Measurements from ENCODE around the gene ELN.
"Not testable (repeated sequence)": the region's sequence is repeated elsewhere in the genome, so short reads cannot be mapped to it uniquely, and the experiment has no call there.

ELN gene

GRCh38 chr7:74027683-74028320 is at the start of gene ELN:
Gene ELN, plus strand, starts transcription at chr7:74028173. Its CDS starts 15 bp downstream, at chr7:74028188.
- DNase-seq = no peak
- TF ChIP-seq GATA1 (IDR thresholded peaks at IDR 0.05; ENCODE audit: low read depth, low read length) (no peak), POLR2A (IDR thresholded peaks at IDR 0.05; ENCODE audit: low read length) (no peak)

GRCh38 chr7:73978661-73979563 is 49.1 kb upstream of the ELN start:
- peak; percentile 47 to 72 for DNase-seq
- TF ChIP-seq GATA1 (IDR thresholded peaks at IDR 0.05; ENCODE audit: low read depth, low read length) (no peak), POLR2A (IDR thresholded peaks at IDR 0.05; ENCODE audit: low read length) (no peak)

- not testable (repeated sequence) for DNase-seq
Measured at GRCh38 chr7:73979656-73980055, 48.3 kb upstream of the ELN start.

- no peak for DNase-seq
- TF ChIP-seq POLR2A (IDR thresholded peaks at IDR 0.05; ENCODE audit: low read length) = no peak
- TF ChIP-seq GATA1 (IDR thresholded peaks at IDR 0.05; ENCODE audit: low read depth, low read length) = no peak
Measured at GRCh38 chr7:73980206-73980605, 47.8 kb upstream of the ELN start.

- TF ChIP-seq GATA1 (IDR thresholded peaks at IDR 0.05; ENCODE audit: low read depth, low read length) (no peak), POLR2A (IDR thresholded peaks at IDR 0.05; ENCODE audit: low read length) (no peak)
- no peak for DNase-seq
Measured at GRCh38 chr7:73981933-73982332, 46.0 kb upstream of the ELN start.

GRCh38 chr7:73983437-73984164 is 44.4 kb upstream of the ELN start:
- no peak for DNase-seq
- no peak for TF ChIP-seq GATA1 (IDR thresholded peaks at IDR 0.05; ENCODE audit: low read depth, low read length)
- TF ChIP-seq POLR2A (IDR thresholded peaks at IDR 0.05; ENCODE audit: low read length) = no peak

GRCh38 chr7:73984481-73985205 is 43.3 kb upstream of the ELN start:
- TF ChIP-seq GATA1 (IDR thresholded peaks at IDR 0.05; ENCODE audit: low read depth, low read length) (no peak), POLR2A (IDR thresholded peaks at IDR 0.05; ENCODE audit: low read length) (no peak)
- DNase-seq = no peak

GRCh38 chr7:73985737-73986141 is 42.2 kb upstream of the ELN start:
- no peak for TF ChIP-seq POLR2A (IDR thresholded peaks at IDR 0.05; ENCODE audit: low read length)
- no peak for TF ChIP-seq GATA1 (IDR thresholded peaks at IDR 0.05; ENCODE audit: low read depth, low read length)
- DNase-seq = no peak

- no peak for TF ChIP-seq POLR2A (IDR thresholded peaks at IDR 0.05; ENCODE audit: low read length)
- TF ChIP-seq GATA1 (IDR thresholded peaks at IDR 0.05; ENCODE audit: low read depth, low read length) = no peak
- DNase-seq = no peak
Measured at GRCh38 chr7:73986158-73986631, 41.8 kb upstream of the ELN start.

GRCh38 chr7:73987298-73987697 is 40.7 kb upstream of the ELN start:
- DNase-seq = no peak
- TF ChIP-seq GATA1 (IDR thresholded peaks at IDR 0.05; ENCODE audit: low read depth, low read length) (no peak), POLR2A (IDR thresholded peaks at IDR 0.05; ENCODE audit: low read length) (no peak)

GRCh38 chr7:73988197-73988596 is 39.8 kb upstream of the ELN start:
- TF ChIP-seq POLR2A (IDR thresholded peaks at IDR 0.05; ENCODE audit: low read length) = no peak
- TF ChIP-seq GATA1 (IDR thresholded peaks at IDR 0.05; ENCODE audit: low read depth, low read length) = no peak
- no peak for DNase-seq

- TF ChIP-seq POLR2A (IDR thresholded peaks at IDR 0.05; ENCODE audit: low read length) = no peak
- TF ChIP-seq GATA1 (IDR thresholded peaks at IDR 0.05; ENCODE audit: low read depth, low read length) = no peak
- DNase-seq = no peak
Measured at GRCh38 chr7:73991522-73992100, 36.4 kb upstream of the ELN start.

GRCh38 chr7:73992101-73992562 is 35.8 kb upstream of the ELN start:
- DNase-seq = no peak

More at GRCh38 chr7:73992101-73992562, 35.8 kb upstream of the ELN start:
- TF ChIP-seq POLR2A (IDR thresholded peaks at IDR 0.05; ENCODE audit: low read length) (no peak), GATA1 (IDR thresholded peaks at IDR 0.05; ENCODE audit: low read depth, low read length) (no peak)

Data from erythroblast (primary cell).